ENCODE data around the gene PHLPP2.

- TF ChIP-seq CTCF (conservative IDR thresholded peaks at IDR 0.05; ENCODE audit: low read length): peak; percentile 63
- no peak for TF ChIP-seq EZH2phosphoT487 (IDR thresholded peaks at IDR 0.05; ENCODE audit: borderline replicate concordance, low read depth, low read length)
These were observed 75.6 kb downstream of the PHLPP2 start for GRCh38 chr16:71648921-71649320.
